NCI-H1436 (cell line): ENCODE measurements around the gene PLXNB2.
"Not testable (repeated sequence)": the region's sequence is repeated elsewhere in the genome, so short reads cannot be mapped to it uniquely, and the experiment has no call there.

Source experiments
- DNase-seq: peaks from one replicate; lab custom pipeline; 2025; lab: John Stamatoyannopoulos, UW

PLXNB2 gene

GRCh38 chr22:50325444-50326224 lies 18.2 kb upstream of the PLXNB2 start:
- DNase-seq = no peak

DNA sequence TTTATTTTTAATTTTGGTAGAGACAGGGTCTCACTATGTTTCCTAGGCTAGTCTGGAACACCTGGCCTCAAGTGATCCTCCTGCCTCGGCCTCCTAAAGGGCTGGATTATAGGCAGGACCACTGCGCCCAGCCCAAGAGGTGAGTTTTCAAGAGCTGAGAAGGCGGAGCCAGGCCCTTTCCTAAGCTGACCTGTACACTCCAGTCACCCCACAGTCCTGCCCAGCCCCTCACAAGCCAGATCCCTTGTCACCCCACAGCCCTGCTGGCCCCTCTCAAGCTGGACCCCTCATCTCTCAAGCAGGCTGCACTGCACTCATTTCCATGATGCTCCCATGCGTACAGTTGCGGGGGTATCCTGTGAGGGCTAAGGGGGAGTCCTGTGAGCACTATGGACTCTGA lies 16.5 kb upstream of the PLXNB2 start:
- DNase-seq = no peak

DNA sequence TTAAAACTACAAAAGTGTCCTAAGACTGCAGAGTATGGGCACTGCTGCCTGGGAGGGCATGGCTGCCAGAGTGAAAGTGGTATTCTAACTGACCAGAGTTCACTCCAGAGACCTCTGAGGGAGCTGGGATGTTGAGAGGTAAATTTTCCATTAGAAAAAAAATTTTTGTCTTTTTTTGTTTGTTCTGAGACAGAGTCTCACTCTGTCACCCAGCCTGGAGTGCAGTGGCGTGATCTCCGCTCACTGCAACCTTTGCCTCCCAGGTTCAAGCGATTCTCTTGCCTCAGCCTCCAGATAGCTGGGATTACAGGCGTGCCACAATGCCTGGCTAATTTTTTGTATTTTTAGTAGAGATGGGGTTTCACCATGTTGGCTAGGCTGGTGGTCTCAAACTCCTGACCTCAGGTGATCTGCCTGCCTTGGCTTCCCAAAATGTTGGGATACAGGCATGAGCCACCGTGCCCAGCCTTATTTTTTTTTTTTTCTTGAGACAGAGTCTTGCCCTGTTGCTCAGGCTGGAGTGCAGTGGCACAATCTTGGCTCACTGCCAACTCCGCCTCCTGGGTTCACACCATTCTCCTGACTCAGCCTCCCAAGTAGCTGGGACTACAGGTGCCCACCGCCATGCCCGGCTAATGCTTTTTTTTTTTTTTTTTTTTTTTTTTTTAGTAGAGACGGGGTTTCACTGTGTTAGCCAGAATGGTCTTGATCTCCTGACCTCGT lies 15.1 kb upstream of the PLXNB2 start:
- not testable (repeated sequence) for DNase-seq

DNA sequence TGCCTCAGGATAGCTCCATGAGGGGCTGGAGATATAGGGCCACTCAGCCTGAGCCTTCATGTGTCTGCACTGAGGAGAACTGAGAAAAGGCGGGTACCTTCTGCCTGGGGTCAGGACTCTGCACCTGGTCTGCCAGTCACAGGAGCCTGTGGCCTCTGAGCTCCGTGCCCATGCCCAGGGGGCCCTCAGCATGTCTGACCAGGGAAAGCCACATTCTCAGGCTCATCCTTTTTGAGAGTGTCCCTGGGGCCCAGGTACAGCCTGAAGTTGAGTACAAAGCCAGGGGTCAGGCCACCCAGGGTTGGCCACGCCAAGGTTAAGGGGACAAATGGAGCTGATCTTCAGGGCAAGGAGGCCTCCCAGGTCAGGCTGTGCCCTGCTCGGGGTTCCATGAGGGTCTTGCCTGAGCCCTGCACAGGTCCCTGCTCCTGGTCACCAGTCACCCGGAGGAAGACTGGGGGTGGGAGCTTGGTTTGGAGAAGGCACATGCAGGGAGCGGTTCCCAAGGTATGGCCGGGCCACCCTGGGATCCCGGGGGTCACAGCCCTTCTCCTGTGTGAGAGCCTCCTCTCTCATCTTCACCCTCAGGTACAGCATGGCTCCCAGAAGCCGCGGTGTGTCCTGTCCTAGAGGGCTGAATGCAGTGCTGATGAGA lies 13.4 kb upstream of the PLXNB2 start:
- DNase-seq = no peak

DNA sequence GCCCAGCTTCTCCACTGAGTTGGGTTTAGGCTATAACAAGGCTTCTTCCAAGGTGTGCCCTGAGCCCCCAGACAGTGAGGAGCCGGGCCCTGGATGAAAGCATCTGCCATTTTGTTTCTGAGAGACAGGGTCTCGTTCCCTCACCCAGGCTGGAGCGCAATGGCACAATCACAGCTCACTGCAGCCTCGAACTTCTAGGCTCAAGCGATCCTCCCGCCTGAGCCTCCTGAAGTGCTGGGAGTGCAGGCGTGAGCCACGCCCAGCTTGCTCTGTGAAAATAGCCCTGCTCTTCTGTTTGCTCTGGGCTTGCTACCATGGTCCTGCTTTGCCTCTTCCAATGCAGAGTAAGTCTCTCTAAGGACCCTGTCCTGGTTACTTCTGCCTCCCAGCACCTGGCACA lies 12.7 kb upstream of the PLXNB2 start:
- no peak for DNase-seq

GRCh38 chr22:50319503-50319951 lies 12.1 kb upstream of the PLXNB2 start:
- DNase-seq = no peak

DNA sequence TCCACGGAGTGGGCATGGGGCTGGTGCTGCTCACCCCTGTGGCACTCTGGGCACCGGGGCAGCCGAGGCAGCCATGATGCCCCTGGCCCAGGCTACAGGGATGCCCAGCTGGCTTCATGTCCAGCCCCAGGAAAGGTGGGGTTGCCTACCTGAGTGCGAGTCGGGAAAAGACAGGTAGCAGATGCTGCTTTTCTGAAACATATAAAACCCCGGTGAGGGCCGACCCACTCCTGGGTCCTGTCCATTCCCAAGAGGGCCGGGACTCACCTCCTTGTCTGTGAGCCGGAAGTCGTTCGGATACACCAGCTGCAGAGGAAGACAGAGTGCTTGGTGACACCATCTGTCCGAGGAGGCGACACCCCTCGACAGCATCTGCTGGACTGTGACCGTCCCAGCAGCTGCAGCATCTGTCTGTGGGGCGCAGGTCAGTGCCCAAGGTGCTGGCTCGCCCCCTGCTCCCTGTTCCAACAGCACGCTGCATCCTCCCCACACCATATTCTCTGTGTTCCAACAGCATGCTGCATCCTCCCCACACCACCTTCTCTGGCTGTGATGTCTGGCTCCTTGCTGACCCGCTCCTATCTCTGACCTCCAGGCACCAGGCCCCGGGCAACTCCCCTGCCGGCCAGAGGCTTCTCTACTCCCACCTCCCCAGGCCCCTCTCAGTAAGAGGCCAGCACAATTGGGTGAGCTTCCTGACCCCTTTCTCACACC lies 11.4 kb upstream of the PLXNB2 start:
- no peak for DNase-seq

DNA sequence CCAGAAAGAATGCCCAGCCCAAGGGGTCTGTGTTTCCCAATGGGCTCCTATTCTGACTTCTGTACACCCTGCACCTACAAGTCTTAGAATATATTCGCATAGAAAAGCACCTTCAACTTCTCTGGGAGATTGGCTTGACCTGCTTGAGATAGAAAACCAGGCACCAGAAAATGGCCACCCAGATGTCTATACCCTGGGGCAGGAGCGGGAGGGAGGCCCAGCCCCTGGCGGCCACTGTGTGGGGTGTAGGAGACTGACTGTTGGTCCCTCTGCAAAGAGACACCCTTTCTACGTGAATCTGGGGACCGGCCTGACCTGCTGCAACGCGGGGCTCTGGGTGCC lies 10.9 kb upstream of the PLXNB2 start:
- DNase-seq = no peak

- DNase-seq = no peak
Measured at GRCh38 chr22:50317674-50318073, 10.2 kb upstream of the PLXNB2 start.

DNA sequence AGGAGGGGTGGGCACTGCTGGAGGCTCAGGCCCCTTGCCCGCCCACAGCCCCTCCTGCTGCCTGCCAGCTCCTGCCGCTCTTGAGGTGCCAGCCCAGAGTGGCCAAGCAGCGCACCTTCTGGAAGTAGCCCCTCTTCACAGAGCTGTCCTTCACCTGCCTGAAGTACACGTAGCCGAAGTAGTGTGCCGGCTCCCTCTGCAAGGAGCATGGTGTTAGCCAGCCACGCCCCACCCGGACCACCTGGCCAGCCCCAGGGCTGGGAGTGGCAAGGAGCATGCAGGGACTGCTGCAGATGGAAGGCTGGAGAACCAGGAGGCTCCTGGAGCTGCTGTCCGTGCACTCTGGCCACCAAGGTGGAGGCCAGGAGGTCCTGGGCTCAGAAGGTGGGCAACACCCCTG lies 9.7 kb upstream of the PLXNB2 start:
- no peak for DNase-seq

DNA sequence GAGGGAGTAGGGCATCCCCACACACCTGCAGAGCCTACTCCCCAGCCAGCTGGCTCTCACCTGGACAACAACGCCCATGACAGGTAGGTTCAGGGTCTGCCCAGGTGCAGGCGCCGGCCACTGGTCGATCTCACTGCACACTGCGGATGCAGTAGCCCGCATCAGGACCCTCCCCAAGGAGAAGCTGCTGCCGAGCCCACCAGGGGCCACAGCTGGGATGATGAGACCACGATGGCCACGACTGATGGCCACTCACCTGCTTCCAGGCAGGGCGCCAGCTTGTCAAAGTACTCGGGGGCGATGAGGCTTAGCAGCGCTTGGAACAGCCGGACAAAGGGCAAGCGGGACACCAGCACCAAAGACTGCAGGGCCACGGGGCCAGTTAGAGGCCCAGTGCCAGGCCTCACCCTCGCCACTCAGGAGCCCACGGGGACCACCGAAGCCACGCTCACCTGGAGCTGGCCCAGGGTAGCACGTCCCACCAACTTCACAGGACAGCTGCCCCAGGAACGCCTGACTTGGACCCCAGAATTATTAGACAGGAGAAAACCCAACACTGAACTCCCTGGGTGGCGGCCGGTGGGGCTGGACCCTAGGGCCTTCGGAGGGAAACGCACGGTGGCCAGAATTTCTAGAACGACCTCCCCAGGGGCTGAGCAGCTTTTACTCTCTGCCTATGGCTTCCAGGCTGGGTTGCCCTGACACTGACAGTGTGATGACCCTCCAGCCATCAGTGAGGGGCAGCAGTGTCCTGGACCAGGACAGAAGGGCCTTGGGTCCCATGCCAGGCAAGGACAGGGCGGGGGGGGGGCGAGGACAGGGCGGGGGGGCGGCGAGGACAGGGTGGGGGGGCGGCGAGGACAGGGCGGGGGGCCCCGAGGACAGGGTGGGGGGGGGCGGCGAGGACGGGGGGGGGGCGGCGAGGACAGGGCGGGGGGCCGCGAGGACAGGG lies 8.9 kb upstream of the PLXNB2 start:
- no peak for DNase-seq

DNA sequence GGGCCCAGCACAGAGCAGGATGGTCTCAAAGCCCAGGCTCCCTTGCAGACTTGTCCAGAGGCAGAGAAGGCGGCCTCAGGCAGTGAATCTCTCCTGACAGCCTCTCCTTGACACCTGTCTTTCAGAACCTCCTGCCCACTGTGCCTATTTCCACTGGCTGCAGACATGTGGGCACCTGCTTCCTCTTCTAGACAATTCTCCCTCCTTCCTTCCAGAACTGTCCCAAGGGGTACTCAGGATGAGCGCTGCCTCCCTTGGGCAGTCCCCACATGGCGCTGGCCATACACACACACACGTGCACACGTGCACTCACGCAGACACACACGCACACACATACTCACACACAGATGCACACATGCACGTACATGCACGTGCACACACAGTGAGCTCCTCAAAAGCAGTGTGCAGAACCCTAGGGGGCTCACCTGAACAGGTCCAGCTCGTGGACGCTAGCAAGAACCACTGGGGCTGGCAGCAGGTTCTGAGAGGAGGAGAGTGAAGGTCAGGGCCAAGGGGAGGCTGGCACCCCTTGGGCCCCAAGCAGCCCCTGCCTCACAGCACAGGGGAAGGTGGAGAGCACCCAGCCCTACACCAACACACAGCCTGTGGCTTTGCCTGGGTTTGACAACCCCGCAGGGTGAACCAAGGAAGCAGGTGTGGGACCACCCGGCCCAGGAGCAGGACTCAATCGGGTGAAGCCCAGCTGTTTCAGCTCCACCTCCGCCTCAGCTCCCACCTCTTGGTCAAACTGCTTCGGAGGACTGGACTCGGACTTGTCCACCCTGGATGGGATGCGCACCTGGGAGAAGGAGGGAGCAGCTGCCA lies 8.1 kb upstream of the PLXNB2 start:
- no peak for DNase-seq

DNA sequence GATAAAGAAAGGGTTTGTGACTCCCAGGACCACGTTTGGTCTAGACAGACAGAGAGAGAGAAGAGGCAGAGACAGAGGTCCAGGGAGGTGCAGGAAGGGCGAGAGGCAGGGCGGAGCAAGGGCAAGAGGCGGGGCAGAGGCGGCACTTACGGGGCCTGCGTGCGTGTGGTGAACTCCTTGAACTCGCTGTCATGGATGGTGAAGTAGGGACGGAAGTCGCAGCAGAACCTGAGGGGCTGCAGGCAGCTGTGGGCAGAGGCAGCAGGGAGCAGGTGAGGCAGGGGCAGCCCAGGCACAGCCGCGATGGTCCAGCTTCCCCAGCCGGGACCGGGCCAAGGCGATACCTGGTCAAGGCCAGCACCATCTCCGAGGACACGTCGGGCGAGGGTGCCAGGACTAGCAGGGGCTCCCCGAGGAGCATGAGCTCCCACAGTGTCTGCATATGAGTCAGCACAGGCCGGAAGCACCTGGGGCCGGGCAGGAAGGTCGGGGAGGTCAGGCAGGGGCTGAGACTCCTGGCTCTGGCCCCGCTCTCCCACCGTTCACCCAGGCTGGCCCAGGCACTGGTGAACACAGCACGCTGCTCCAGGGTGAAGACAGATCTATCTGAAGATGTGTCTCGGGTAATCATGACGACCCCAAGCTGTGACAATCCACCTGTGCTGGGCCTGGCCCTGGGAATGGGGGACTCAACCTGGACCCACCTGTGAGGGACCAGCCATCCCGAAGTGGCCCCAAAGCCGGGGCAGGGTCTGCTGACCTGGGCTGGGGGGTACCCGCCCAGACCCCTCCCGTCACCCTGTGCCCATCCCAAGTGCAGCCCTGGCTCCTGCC lies 7.2 kb upstream of the PLXNB2 start:
- DNase-seq = no peak

DNA sequence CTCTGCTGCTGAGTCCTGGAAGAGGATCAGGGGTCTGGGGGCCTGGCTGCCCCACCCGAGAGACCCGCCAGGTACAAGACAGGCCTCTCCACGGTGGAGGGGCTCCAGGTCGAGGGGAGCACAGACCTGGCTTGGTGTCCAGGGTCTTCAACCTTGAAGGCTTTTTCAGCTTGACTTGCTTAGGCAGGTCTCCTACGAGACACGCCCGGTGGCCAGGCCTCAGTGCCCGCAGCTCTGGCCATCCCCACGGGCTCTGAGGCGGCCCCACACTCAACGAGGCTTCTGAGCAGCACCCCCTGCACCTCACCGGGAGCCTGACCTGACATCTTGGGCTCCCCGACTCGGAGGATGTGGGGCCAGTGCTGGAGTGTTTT lies 6.6 kb upstream of the PLXNB2 start:
- DNase-seq = no peak

- no peak for DNase-seq
Measured at GRCh38 chr22:50313600-50313999, 6.2 kb upstream of the PLXNB2 start.

DNA sequence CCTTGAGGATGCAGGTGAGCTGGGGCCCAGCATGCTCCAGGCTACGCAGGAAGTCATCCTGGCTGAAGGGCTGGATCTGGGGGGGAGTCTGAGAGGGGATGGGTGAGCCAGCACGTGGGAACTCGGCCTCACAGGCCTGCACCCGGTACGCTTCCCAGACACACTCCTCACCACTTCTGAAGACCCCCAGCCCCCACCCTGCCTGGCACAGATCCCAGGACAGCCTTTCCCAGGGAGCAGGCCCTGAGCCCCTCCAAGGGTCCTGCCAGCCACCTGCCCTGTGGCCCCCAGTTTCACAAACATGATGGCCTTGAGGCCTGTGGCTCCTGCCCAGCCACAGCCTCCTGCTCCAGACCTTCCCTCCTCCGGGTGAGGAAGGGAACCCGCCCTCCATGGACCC lies 5.6 kb upstream of the PLXNB2 start:
- no peak for DNase-seq

- DNase-seq = no peak
Measured at GRCh38 chr22:50312371-50312770, 4.9 kb upstream of the PLXNB2 start.

DNA sequence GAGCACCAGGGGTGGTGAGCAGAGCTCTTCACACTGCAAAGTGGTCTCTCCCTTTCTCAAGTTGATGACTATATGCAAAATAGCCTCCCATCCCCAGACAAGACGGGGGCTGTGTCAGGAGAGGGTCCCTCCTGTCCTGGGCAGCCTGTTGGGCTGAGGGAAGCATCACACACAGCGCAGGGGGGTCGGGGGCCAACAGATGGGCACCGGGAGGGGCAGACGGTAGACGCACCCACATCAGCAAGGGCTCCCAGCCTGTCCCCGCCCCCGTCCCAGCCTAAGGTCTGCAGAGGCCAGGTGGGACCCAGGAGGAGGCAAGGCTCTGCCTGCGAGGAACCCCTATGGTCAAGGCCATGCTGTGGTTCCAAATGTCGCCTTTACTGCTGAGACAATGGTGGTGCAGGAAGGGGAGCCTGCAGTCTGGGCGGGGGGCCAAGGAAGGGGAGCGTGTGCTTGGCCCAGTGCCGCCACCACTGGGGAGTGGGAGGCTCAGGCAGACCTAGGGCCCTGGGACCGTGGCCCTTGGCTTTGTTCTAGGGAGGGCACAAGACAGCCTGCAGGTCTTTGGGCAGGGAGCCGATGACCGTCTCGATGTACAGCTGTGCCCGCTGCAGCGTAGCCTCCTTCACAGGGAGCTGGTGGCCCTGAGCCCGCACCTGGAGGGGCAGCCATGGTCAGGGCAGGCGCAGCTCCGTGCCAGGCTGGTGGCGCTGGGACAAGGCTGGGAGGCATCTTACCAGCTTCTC lies 4.3 kb upstream of the PLXNB2 start:
- DNase-seq = no peak

- no peak for DNase-seq
Measured at GRCh38 chr22:50310949-50311444, 3.6 kb upstream of the PLXNB2 start.
